BJ (cell line): Measurements from ENCODE around the gene GAS2L1. TPM values are rescaled to one million over a fixed set of nuclear protein-coding genes. Genes with fewer than 3 reads are reported as not detected.

Experiments used
- CTCF ChIA-PET: fragments of 350-600 bp; formaldehyde crosslinking; extraction: SDS; loops from one replicate; lab custom pipeline; 2021; ENCODE audit warnings: antibody characterized with exemption, inconsistent platforms; lab: Yijun Ruan, JAX
- POLR2A ChIA-PET: fragments of 300-600 bp; sonication (Branson Sonifier 250); formaldehyde crosslinking; extraction: SDS; loops from one replicate; lab custom pipeline; 2021; ENCODE audit warnings: antibody characterized with exemption; lab: Charles Lee
- DNase-seq: peaks from one replicate; pipeline ENCODE4 v3.0.0-alpha.2; 2011; ENCODE audit warnings: low read depth
- H3K27me3 ChIP-seq: 2 replicates; pipeline ENCODE4 v1.6.0; 2011; ENCODE audit warnings: low read length; ENCODE audit not compliant: control insufficient read depth, insufficient read depth
- H3K36me3 ChIP-seq: 2 replicates; pipeline ENCODE4 v1.5.1; 2011; ENCODE audit warnings: low read length; ENCODE audit not compliant: control insufficient read depth, insufficient read depth
- H3K4me3 ChIP-seq: 2 replicates; pipeline ENCODE4 v1.5.1; 2011; ENCODE audit warnings: low read depth, mild to moderate bottlenecking, control low read depth, low read length
- polyA plus RNA-seq: library from polyadenylated mRNA; depleted of rRNA; stranded (reverse); fragments of >200 nt; gene quantifications from 2 replicates; pipeline ENCODE4 v1.2.3, GENCODE V29; 2011
- TF ChIP-seq, protein P1 (sequence below): IDR thresholded peaks from 2 replicates; pipeline ENCODE4 v1.5.1; 2011; ENCODE audit warnings: low read depth, mild to moderate bottlenecking, control low read depth, inconsistent platforms, low read length, moderate library complexity; ENCODE audit not compliant: insufficient read depth

GAS2L1 gene
- polyA plus RNA-seq, 1 experiment: 17.0 TPM

DNA sequence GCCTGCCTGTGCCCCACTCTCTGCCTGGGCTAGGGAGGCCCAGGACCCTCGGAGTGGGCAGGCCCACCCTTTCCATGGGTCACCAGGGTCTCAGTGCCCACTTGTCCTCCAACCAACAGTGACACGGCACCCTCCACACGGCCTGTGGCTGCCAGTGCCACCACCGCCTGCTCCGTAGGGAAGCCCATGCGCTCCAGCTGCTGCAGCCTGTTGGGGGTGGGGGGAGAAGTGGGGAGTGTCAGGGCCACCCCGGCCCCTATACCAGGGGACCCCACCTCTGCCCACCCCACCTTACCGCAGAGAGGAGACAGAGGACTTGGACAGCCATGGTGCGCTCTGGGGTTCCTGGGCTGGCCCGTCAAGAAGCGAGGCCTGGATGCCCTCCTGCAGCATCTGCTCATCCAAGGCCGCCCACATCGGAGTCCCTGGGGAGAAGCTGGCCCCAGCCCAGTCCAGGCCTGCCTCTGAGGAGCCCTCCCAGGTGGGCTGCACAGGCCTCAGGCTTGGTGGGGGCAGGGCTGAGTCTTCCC is 46.4 kb upstream of the GAS2L1 start:
- CTCF ChIA-PET: interaction anchor here (1.6 kb wide), 1 partner anchor 15 kb away, joined by 7 read pairs; no protein-coding TSS in a partner anchor
- TF ChIP-seq, protein P1, sequence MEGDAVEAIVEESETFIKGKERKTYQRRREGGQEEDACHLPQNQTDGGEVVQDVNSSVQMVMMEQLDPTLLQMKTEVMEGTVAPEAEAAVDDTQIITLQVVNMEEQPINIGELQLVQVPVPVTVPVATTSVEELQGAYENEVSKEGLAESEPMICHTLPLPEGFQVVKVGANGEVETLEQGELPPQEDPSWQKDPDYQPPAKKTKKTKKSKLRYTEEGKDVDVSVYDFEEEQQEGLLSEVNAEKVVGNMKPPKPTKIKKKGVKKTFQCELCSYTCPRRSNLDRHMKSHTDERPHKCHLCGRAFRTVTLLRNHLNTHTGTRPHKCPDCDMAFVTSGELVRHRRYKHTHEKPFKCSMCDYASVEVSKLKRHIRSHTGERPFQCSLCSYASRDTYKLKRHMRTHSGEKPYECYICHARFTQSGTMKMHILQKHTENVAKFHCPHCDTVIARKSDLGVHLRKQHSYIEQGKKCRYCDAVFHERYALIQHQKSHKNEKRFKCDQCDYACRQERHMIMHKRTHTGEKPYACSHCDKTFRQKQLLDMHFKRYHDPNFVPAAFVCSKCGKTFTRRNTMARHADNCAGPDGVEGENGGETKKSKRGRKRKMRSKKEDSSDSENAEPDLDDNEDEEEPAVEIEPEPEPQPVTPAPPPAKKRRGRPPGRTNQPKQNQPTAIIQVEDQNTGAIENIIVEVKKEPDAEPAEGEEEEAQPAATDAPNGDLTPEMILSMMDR: no peak
- no peaks in the 10 kb centered on the region for H3K27me3 ChIP-seq
- POLR2A ChIA-PET: no interaction called here
- peaks cover 13% of the 10 kb centered on the region for H3K36me3 ChIP-seq
- H3K4me3 ChIP-seq: no peak overlapping the region
- DNase-seq: no peak

DNA sequence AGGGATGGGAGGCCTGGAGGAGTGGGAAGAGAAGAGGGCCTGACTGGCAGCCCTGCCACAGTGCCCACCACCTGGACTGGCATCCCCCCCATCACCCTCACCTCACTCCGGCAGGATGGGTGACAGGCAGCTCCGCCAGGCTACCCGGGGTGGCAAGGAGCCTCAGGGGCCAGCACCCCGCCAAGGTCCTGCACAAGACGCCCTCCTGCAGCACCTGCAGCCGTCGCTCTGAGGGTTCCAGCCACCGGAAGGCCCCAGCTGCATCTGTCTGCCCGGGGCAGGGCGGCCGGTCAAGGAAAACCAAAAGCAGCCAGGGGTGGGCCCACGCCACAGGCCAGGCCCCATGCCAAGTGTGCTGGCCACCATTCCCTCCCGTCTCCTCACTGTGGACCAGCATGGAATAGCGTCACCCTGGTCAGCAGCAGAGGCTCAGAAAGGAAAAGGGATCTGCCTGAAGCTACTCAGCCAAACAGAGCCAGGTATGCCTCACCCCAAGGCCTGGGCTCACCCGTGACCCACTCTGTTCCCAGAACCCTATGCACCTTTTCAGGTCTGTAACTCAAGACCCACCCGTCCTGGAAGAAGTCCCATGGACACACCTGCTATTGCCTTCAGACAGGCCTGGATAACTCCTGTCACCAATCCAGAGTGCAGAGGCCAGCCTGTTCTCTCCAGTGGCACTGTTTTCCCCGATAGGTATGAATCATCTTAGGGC is 45.7 kb upstream of the GAS2L1 start:
- TF ChIP-seq, protein P1: no peak
- CTCF ChIA-PET: interaction anchor here (0.6 kb wide), 1 partner anchor 17 kb away, joined by 3 read pairs; no protein-coding TSS in a partner anchor
- no peak for DNase-seq
- Histone ChIP-seq H3K36me3 (peaks cover 16% of the 10 kb centered on the region), H3K4me3 (no peak overlapping the region), H3K27me3 (no peaks in the 10 kb centered on the region)
- POLR2A ChIA-PET: no interaction called here

DNA sequence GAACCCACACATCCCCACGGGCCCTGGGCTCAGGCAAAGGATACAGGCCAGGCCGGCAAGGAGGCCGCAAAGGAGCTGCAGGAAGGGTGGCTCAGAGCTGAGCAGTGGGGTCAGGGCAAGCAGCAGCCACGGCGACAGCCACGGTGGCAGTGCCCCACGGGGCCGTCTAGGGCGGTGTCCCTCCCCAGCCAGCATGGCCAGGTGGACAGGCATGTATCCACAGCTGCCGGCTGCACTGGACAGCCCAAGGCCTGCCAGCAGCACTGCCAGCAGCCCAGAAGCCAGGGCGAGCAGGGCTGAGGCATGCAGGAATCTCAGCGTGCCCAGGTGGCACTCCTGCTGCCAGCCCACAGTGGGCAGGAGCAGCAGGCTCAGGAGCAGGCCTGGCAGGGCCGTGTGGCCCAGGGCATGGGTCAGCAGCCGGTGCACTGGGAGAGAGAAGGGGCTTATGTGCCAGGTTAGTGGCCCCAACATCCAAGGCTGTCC is 42.6 kb upstream of the GAS2L1 start:
- peaks cover 16% of the 10 kb centered on the region for H3K36me3 ChIP-seq
- ChIA-PET CTCF (interaction anchor here (3.0 kb wide), 1 partner anchor 18 kb away, joined by 10 read pairs; no protein-coding TSS in a partner anchor), POLR2A (no interaction called here)
- H3K27me3 ChIP-seq: no peaks in the 10 kb centered on the region
- TF ChIP-seq, protein P1: no peak
- DNase-seq: no peak
- no peak overlapping the region for H3K4me3 ChIP-seq

- Histone ChIP-seq H3K36me3 (peaks cover 14% of the 10 kb centered on the region), H3K27me3 (no peaks in the 10 kb centered on the region), H3K4me3 (no peak overlapping the region)
- DNase-seq: no peak
- TF ChIP-seq, protein P1: no peak
- ChIA-PET CTCF (interaction anchor here (0.7 kb wide), 1 partner anchor 19 kb away, joined by 3 read pairs; no protein-coding TSS in a partner anchor), POLR2A (no interaction called here)
Measured at GRCh38 chr22:29265305-29265704, 41.1 kb upstream of the GAS2L1 start.

DNA sequence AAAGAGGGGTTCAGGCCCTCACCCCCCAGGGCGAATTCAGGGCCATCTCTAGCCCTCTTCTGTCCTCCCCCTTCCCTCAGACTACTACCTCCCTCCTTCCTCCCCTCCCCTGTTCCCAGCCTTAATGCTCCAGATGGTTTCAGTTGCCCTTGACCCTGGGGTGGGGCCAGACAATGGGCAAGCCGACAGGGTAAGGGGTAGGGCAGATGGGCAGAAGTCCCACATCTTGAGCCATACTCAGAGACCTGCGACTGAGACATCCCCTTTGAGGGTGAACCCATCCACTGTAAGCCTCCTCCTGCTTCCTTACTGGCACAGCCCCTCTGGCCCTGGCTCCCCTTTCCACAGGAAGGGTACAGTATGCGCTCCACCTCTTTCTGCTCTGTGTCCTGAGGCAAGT is 40.5 kb upstream of the GAS2L1 start:
- H3K4me3 ChIP-seq: no peak overlapping the region
- no peak for DNase-seq
- no peaks in the 10 kb centered on the region for H3K27me3 ChIP-seq
- TF ChIP-seq, protein P1: no peak
- H3K36me3 ChIP-seq: peaks cover 11% of the 10 kb centered on the region
- ChIA-PET CTCF (interaction anchor here (0.7 kb wide), 1 partner anchor 20 kb away, joined by 3 read pairs; no protein-coding TSS in a partner anchor), POLR2A (no interaction called here)
